GM12872 (cell line): ENCODE data around the gene SMIM14.

Experiments used
- TF ChIP-seq, protein P1 (sequence below): IDR thresholded peaks from 3 replicates; pipeline ENCODE4 v1.5.1; 2011; ENCODE audit warnings: low read depth, mild to moderate bottlenecking, low read length, moderate library complexity; ENCODE audit not compliant: insufficient read depth

The SMIM14 gene

DNA sequence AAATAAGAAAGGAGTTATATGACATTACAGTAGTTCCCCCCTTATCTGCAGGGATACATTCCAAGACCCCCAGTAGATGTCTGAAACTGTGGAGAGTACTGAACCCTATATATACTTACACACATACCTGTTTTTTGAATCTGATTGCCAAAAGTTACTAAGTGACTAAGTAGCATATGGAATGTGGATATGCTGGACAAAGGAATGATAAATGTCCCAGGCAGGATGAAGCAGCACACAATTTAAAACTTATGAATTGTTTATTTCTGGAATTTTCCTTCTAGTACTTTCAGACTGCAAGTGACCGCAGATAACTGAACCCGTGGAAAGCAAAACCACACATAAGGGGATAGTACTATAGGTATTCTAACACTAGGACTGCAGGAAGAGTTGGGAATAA, 134.1 kb downstream of the SMIM14 start:
- TF ChIP-seq, protein P1, sequence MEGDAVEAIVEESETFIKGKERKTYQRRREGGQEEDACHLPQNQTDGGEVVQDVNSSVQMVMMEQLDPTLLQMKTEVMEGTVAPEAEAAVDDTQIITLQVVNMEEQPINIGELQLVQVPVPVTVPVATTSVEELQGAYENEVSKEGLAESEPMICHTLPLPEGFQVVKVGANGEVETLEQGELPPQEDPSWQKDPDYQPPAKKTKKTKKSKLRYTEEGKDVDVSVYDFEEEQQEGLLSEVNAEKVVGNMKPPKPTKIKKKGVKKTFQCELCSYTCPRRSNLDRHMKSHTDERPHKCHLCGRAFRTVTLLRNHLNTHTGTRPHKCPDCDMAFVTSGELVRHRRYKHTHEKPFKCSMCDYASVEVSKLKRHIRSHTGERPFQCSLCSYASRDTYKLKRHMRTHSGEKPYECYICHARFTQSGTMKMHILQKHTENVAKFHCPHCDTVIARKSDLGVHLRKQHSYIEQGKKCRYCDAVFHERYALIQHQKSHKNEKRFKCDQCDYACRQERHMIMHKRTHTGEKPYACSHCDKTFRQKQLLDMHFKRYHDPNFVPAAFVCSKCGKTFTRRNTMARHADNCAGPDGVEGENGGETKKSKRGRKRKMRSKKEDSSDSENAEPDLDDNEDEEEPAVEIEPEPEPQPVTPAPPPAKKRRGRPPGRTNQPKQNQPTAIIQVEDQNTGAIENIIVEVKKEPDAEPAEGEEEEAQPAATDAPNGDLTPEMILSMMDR: no peak

DNA sequence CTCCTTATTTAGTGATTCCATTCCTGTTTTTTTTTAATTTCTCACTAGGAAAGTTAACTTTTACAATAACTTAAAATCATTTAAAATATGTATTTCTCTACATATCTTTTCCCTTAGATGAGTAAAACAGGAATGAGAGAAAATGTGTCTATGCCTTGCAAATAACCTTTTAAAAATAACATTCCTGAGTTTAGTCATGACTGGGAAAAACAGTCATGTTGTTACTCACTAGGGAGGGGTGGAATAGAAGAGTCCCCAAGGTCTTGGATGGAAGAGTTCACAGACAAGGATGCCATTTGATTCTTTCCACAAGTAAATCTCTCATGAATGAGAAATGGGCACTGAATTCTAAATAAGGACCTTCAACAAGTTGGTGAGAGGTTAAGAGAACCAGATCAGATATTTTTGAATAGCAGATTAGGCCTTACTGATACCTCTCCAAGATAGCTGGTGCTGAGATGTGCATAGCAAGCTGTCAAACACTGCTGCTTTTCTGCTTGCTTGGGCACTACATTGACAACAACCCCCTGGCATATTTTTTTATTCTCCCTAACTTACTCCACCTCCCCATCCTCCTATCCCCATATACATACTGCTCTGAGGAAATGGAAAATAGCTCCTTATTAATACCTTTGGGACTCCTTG, 136.5 kb downstream of the SMIM14 start:
- TF ChIP-seq, protein P1: no peak

DNA sequence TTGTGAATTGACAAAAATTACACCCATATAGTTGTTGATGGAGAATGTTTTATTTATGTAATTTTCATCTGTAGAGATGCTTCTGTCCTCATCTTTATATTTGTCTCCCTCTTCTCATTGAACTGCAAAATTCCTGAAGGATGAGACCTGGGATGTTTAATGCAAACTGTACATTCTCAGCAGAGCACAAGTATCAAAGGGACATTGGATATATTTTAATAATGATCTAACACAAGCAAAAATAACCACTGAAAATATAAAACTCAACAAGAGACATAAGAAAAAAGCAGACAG, 140.0 kb downstream of the SMIM14 start:
- TF ChIP-seq, protein P1: no peak

DNA sequence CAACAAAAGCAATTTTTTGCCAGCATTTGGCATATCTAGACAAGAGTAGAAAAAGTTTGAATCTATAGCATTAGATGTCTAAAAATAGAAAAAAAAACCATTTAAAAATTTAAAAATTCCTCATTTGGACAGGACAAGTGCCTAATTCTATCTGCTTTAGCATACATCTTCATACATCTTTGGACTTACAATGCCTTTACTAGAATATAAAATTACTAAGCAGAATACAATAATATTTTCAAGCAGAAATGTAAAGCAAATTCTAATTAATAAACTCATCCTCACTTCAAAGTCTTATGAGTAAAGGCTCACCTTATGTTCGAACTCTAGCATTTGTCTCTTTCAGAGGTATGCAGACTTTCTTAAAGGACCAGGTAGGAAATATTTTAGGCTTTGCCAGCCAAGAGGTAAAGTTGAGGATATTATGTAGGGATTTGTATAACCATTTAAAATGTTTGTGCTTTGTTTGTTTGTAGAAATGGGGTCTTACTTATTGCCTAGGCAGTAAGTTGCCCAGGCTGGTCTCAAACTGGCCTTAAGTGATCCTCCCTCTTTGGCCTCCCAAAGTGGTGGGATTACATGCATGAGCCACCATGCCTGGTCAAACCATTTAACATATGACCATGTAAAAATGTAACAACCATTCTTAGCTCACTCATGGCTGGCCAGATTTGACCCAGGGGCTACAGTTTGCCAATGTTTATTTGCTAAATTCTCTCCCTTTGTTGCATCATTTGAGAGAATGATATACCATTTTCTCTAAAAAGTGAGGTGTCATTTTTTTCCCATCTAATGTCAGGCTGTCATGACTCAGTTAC, 140.5 kb downstream of the SMIM14 start:
- TF ChIP-seq, protein P1: no peak
